GM19438 (cell line): ENCODE results near the gene RTN4RL2.

Experiments used
- ATAC-seq: cut with Tn5 transposase; IDR thresholded peaks from one replicate; pipeline ENCODE4 v1.9.1; 2021; ENCODE audit warnings: low read depth; ENCODE audit not compliant: unreplicated experiment

RTN4RL2 gene

GRCh38 chr11:57497303-57498247, 37.2 kb downstream of the RTN4RL2 start:
- no peak for ATAC-seq

GRCh38 chr11:57498540-57498939, 38.2 kb downstream of the RTN4RL2 start:
- no peak for ATAC-seq

- peak; percentile 96 for ATAC-seq
Measured at GRCh38 chr11:57499413-57499982, 39.2 kb downstream of the RTN4RL2 start.

- no peak for ATAC-seq
Measured at GRCh38 chr11:57499983-57500461, 39.7 kb downstream of the RTN4RL2 start.

GRCh38 chr11:57500515-57500914, 40.2 kb downstream of the RTN4RL2 start:
- no peak for ATAC-seq

GRCh38 chr11:57500926-57501325, 40.6 kb downstream of the RTN4RL2 start:
- ATAC-seq, result no peak

- ATAC-seq, result no peak
Measured at GRCh38 chr11:57501953-57502352, 41.6 kb downstream of the RTN4RL2 start.

GRCh38 chr11:57502376-57502775, 42.0 kb downstream of the RTN4RL2 start:
- ATAC-seq, result no peak

GRCh38 chr11:57502870-57503269, 42.5 kb downstream of the RTN4RL2 start:
- no peak for ATAC-seq

GRCh38 chr11:57504511-57504910, 44.2 kb downstream of the RTN4RL2 start:
- no peak for ATAC-seq

GRCh38 chr11:57506522-57506921, 46.2 kb downstream of the RTN4RL2 start:
- ATAC-seq, result no peak

GRCh38 chr11:57508341-57509170, 48.2 kb downstream of the RTN4RL2 start:
- no peak for ATAC-seq

- ATAC-seq, result no peak
Measured at GRCh38 chr11:57511741-57512430, 51.6 kb downstream of the RTN4RL2 start.

- ATAC-seq, result no peak
Measured at GRCh38 chr11:57512646-57513451, 52.5 kb downstream of the RTN4RL2 start.

- ATAC-seq, result no peak
Measured at GRCh38 chr11:57513452-57513795, 53.1 kb downstream of the RTN4RL2 start.

GRCh38 chr11:57513911-57514537, 53.7 kb downstream of the RTN4RL2 start:
- ATAC-seq, result peak; percentile 44

- ATAC-seq, result peak; percentile 45
Measured at GRCh38 chr11:57514538-57515331, 54.4 kb downstream of the RTN4RL2 start.

GRCh38 chr11:57515332-57516060, 55.2 kb downstream of the RTN4RL2 start, which contains the start of gene SLC43A1:
TSS of gene SLC43A1 (minus strand) at chr11:57515702. CDS start at chr11:57514111, 1,591 bp downstream.
- ATAC-seq, result peak; percentile 41
